Peyer's patch (tissue), 4 donors: ENCODE results near the gene IMPACT. TPM values are rescaled to one million over a fixed set of nuclear protein-coding genes. Genes with fewer than 3 reads are reported as not detected.

Experiments used
- DNase-seq, 3 donors: peaks; one replicate each; pipeline ENCODE4 v3.0.0-alpha.2; 2017 to 2019
- H3K27ac ChIP-seq, 4 donors: fragments of 200-600 bp; sonication (generic); one replicate each; pipeline ENCODE4 v1.5.1; 2016 to 2019
- H3K27me3 ChIP-seq, 2 donors: fragments of 200-600 bp; sonication (generic); one replicate each; pipeline ENCODE4 v1.5.1; 2019
- H3K36me3 ChIP-seq, 3 donors: fragments of 200-600 bp; sonication (generic); one replicate each; pipeline ENCODE4 v1.5.1; 2016 to 2019
- H3K4me1 ChIP-seq, 4 donors: fragments of 200-600 bp; sonication (generic); one replicate each; pipeline ENCODE4 v1.5.1; 2016 to 2019
- H3K4me3 ChIP-seq, 4 donors: fragments of 200-600 bp; sonication (generic); 1 replicate in 3 of 4; 2 replicates in 1 of 4; pipeline ENCODE4 v1.5.1; 2016 to 2019; ENCODE audit warnings: mild to moderate bottlenecking in 1 of 4
- H3K9me3 ChIP-seq, 4 donors: fragments of 200-600 bp; sonication (generic); one replicate each; pipeline ENCODE4 v1.5.1; 2016 to 2019; ENCODE audit warnings: mild to moderate bottlenecking in 1 of 4
- POLR2A ChIP-seq, 2 donors: fragments of 450-650 bp; IDR thresholded peaks; one replicate each; pipeline ENCODE4 v1.5.1; 2017; ENCODE audit warnings: antibody characterized with exemption in 2 of 2, mild to moderate bottlenecking in 2 of 2, moderate library complexity in 2 of 2
- small RNA-seq, 2 donors: library from RNA; depleted of rRNA; stranded (forward); fragments of <200 nt; gene quantifications; one replicate each; pipeline ENCODE3, GENCODE V24; 2016
- total RNA-seq, 4 donors: library from RNA; depleted of rRNA; stranded (reverse); fragments of >200 nt; gene quantifications; one replicate each; pipeline ENCODE4 v1.1.0, GENCODE V29; 2016
- TF ChIP-seq, protein P1 (sequence below), 6 experiments: fragments of 450-650 bp in 4 of 6; fragments of 200-600 bp in 2 of 6; sonication (generic) in 1 of 6; IDR thresholded peaks; one replicate each; pipeline ENCODE4 v1.5.1; 2017 to 2019; ENCODE audit warnings: antibody characterized with exemption in 6 of 6, mild to moderate bottlenecking in 3 of 6, moderate library complexity in 1 of 6

The IMPACT gene
- total RNA-seq, 4 donors from 2014 or later = 10.3 to 18.2 (median 13.8) TPM

- Histone ChIP-seq H3K27me3 (no peaks in the 10 kb centered on the region), H3K4me3 (no peak overlapping the region), H3K36me3 (no peaks in the 10 kb centered on the region), H3K9me3 (no peaks in the 10 kb centered on the region), H3K4me1 (no peaks in the 10 kb centered on the region), H3K27ac (no peak overlapping the region)
- TF ChIP-seq, protein P1, sequence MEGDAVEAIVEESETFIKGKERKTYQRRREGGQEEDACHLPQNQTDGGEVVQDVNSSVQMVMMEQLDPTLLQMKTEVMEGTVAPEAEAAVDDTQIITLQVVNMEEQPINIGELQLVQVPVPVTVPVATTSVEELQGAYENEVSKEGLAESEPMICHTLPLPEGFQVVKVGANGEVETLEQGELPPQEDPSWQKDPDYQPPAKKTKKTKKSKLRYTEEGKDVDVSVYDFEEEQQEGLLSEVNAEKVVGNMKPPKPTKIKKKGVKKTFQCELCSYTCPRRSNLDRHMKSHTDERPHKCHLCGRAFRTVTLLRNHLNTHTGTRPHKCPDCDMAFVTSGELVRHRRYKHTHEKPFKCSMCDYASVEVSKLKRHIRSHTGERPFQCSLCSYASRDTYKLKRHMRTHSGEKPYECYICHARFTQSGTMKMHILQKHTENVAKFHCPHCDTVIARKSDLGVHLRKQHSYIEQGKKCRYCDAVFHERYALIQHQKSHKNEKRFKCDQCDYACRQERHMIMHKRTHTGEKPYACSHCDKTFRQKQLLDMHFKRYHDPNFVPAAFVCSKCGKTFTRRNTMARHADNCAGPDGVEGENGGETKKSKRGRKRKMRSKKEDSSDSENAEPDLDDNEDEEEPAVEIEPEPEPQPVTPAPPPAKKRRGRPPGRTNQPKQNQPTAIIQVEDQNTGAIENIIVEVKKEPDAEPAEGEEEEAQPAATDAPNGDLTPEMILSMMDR (IDR thresholded peaks at IDR 0.05) = no peak
- no peak for TF ChIP-seq POLR2A (IDR thresholded peaks at IDR 0.05)
- DNase-seq = no peak
Observed at GRCh38 chr18:24500766-24501165, 74.3 kb downstream of the IMPACT start.

GRCh38 chr18:24502667-24503523 is 76.4 kb downstream of the IMPACT start:
- Histone ChIP-seq H3K4me1 (no peaks in the 10 kb centered on the region), H3K27ac (no peak overlapping the region), H3K36me3 (no peaks in the 10 kb centered on the region), H3K9me3 (no peaks in the 10 kb centered on the region), H3K27me3 (no peaks in the 10 kb centered on the region), H3K4me3 (no peak overlapping the region)
- no peak for DNase-seq
- no peak for TF ChIP-seq POLR2A (IDR thresholded peaks at IDR 0.05)
- TF ChIP-seq, protein P1 (IDR thresholded peaks at IDR 0.05) = no peak

Small RNA genes lying within 50 kb of the gene (small RNA-seq; reads per million reads assigned to genes)
- 0 reads per million in 2 donors for gene RF00019

Other genes with a start within 250 kb of the IMPACT start
- gene OSBPL1A, start 28.8 kb upstream of the IMPACT start, total RNA-seq = 10 to 100 TPM; 52.9 to 67.6 (median 59.0) TPM
- not detected for gene HRH4, start 34.0 kb downstream of the IMPACT start, total RNA-seq